Left ventricle myocardium inferior (tissue), 1 donor: ENCODE data around the gene COA1. TPM values are rescaled to one million over a fixed set of nuclear protein-coding genes. Genes with fewer than 3 reads are reported as not detected.

Source experiments
- DNase-seq: peaks from one replicate; pipeline ENCODE4 v3.0.0-alpha.2; 2020
- H3K27ac ChIP-seq: fragments of 200-600 bp; replicated peaks from 2 replicates; pipeline ENCODE4 v1.8.0; 2021
- H3K27me3 ChIP-seq: fragments of 200-600 bp; 2 replicates; pipeline ENCODE4 v1.8.0; 2021; ENCODE audit warnings: low read depth
- H3K36me3 ChIP-seq: fragments of 200-600 bp; 2 replicates; pipeline ENCODE4 v1.8.0; 2021
- H3K4me1 ChIP-seq: fragments of 200-600 bp; 2 replicates; pipeline ENCODE4 v1.8.0; 2021
- H3K4me3 ChIP-seq: fragments of 200-600 bp; 2 replicates; pipeline ENCODE4 v1.8.0; 2021; ENCODE audit warnings: mild to moderate bottlenecking, moderate library complexity
- H3K9me3 ChIP-seq: fragments of 200-600 bp; replicated peaks from 2 replicates; pipeline ENCODE4 v1.8.0; 2021
- intact Hi-C: fragments of 100-400 bp; cut with micrococcal nuclease; formaldehyde crosslinking; loops from one replicate; pipeline ENCODE4 v1.11.0; 2022
- total RNA-seq: library from RNA; stranded (reverse); fragmentation: NEBNext Ultra II Directional; extraction: Animal tissue kit (Norgen Biotek cat#: 25700); gene quantifications from one replicate; pipeline ENCODE4 v1.2.1, GENCODE V29; 2021
- TF ChIP-seq, protein P1 (sequence below): fragments of 200-600 bp; IDR thresholded peaks from 2 replicates; pipeline ENCODE4 v1.8.0; 2021; ENCODE audit warnings: antibody characterized with exemption, mild to moderate bottlenecking, borderline replicate concordance
- donor health status: DM: no; HTN: yes; CAD: no; lungs with severe emphysema.

COA1 gene
- total RNA-seq, 1 donor from 2014 or later: 76.5 TPM

DNA sequence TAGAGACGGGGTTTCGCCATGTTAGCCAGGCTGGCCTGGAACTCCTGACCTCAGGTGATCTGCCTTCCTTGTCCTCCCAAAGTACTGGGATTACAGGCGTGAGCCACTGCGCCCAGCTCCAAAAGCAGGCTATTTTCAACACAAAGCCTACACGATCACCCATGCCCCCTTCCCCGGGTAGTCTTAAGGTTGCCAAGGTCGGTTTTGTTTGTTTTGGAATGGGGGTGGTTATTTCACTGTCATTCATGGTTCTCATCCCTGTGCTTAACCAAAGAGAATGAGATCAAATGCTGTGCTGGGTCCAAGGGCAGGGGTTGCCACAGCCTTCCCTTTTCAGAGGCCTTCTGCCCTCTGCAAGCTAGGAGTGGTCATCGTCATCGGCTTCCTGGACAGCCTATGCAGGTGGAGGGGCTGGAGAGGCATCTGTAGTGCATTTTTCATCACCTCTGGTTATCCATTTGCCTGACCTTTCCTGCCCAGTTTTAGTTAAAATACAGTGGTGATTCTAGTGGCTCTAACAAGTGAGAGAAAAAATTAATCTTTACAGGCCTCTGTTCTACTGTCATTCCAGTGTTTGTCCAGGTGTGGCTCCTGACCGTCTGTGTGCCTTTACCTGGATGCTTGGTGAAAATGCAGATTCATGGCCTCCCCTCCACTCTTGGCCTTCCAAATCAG is 40.6 kb upstream of the COA1 start:
- Histone ChIP-seq H3K27ac (no peak overlapping the region), H3K36me3 (peaks cover 21% of the 10 kb centered on the region), H3K4me3 (no peak overlapping the region), H3K9me3 (peaks cover 6% of the 10 kb centered on the region), H3K27me3 (no peaks in the 10 kb centered on the region), H3K4me1 (peaks cover 9% of the 10 kb centered on the region)
- intact Hi-C loops: no loop called here
- no peak for DNase-seq
- TF ChIP-seq, protein P1, sequence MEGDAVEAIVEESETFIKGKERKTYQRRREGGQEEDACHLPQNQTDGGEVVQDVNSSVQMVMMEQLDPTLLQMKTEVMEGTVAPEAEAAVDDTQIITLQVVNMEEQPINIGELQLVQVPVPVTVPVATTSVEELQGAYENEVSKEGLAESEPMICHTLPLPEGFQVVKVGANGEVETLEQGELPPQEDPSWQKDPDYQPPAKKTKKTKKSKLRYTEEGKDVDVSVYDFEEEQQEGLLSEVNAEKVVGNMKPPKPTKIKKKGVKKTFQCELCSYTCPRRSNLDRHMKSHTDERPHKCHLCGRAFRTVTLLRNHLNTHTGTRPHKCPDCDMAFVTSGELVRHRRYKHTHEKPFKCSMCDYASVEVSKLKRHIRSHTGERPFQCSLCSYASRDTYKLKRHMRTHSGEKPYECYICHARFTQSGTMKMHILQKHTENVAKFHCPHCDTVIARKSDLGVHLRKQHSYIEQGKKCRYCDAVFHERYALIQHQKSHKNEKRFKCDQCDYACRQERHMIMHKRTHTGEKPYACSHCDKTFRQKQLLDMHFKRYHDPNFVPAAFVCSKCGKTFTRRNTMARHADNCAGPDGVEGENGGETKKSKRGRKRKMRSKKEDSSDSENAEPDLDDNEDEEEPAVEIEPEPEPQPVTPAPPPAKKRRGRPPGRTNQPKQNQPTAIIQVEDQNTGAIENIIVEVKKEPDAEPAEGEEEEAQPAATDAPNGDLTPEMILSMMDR: no peak

DNA sequence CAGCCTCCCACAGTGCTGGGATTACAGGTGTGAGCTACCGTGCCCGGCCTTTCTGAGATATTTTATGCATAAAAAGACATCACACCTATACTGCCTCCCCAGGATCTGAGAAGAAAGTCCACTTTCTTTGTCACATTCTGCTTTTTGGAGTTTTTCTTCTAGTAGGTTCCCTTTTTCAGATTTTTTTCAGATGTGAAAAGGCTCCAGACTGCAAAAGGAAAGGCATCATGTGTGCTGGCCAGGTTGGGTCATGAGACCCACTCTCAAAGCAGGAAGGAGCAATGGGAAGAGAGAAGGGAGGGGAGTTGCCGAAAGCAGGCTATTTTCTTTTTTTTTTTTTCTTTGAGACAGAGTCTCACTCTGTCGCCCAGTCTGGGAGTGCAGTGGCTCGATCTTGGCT is 40.0 kb upstream of the COA1 start:
- intact Hi-C loops: no loop called here
- H3K27ac ChIP-seq: no peak overlapping the region
- peaks cover under 1% of the 10 kb centered on the region for H3K9me3 ChIP-seq
- DNase-seq: no peak
- H3K4me1 ChIP-seq: peaks cover 15% of the 10 kb centered on the region
- H3K36me3 ChIP-seq: peaks cover 21% of the 10 kb centered on the region
- no peaks in the 10 kb centered on the region for H3K27me3 ChIP-seq
- H3K4me3 ChIP-seq: no peak overlapping the region
- TF ChIP-seq, protein P1: no peak

DNA sequence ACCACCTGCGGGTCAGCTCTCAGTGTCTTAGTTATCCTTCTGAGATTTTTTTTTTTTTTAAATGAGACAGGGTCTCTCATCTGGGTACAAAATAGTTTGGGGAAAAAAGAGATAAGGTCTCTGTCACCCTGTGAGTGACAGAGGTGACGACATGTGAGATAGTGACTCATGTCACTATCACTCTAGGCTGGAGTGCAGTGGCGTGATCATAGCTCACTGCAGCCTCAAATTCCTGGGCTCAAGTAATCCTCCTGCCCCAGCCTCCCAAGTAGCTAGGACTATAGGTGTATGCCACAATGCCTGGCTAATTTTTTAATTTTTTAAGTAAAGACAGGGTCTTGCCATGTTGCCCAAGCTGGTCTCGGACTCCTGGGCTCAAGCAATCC is 39.6 kb upstream of the COA1 start:
- Histone ChIP-seq H3K36me3 (peaks cover 21% of the 10 kb centered on the region), H3K27me3 (no peaks in the 10 kb centered on the region), H3K4me1 (peaks cover 17% of the 10 kb centered on the region), H3K4me3 (no peak overlapping the region), H3K27ac (no peak overlapping the region), H3K9me3 (no peaks in the 10 kb centered on the region)
- no peak for DNase-seq
- TF ChIP-seq, protein P1: no peak
- intact Hi-C loops: no loop called here

DNA sequence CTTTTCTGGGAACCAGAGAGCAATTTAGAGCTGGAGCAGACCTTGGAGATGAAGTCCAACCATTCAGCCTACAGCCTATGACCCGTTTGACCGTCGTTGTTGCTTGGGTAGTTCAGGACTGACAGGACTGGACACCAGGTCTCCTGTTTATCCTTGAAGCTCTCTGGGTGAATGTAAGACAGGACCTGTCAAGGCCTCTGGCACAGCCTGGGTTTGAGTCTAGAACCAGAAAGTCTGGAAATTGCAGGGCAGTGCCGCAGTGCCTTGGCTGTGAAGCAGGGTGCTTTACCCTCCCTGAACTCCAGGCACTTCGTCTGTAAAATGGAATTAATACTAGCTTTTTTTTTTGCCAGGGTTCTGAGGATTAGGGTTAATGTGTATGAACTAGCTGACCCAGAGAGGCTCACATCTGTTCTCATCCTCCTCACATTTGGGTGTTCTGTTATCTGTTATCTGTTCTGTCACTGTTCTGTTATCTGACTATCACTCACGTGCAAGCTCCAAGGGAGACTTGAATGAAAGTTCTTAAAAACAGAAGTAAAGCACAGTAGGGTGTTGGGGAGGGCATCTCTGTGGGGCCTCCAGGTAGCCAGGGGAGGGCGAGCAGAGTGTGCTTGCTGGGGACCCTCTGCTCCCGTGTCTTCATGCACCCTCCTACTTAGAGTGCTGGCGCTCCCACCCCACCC is 39.0 kb upstream of the COA1 start:
- Histone ChIP-seq H3K9me3 (no peaks in the 10 kb centered on the region), H3K27ac (no peak overlapping the region), H3K4me1 (peaks cover 17% of the 10 kb centered on the region), H3K4me3 (no peak overlapping the region), H3K36me3 (peaks cover 21% of the 10 kb centered on the region), H3K27me3 (no peaks in the 10 kb centered on the region)
- no peak for DNase-seq
- intact Hi-C loops: no loop called here
- TF ChIP-seq, protein P1: no peak

DNA sequence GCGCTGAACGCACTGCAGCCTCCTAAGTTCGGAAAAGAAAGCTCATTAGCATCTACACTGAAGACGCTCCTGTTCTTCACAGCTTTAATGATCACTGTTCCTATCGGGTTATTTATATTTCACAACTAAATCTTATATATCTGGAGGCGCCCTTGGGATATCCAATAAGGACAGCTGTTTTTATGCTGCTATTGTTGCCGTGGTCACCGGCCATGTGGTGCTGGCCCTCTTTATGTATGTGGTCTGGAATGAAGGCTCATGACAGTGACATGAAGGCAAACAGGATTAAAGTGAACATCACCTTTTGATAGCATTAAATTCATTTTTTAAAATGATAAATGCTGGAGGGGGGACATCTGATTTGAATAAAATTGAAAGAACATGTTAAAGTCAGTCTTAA is 38.0 kb upstream of the COA1 start:
- Histone ChIP-seq H3K27ac (no peak overlapping the region), H3K4me1 (peaks cover 17% of the 10 kb centered on the region), H3K36me3 (peaks cover 13% of the 10 kb centered on the region), H3K9me3 (no peaks in the 10 kb centered on the region), H3K4me3 (no peak overlapping the region), H3K27me3 (no peaks in the 10 kb centered on the region)
- intact Hi-C loops: no loop called here
- no peak for DNase-seq
- TF ChIP-seq, protein P1: no peak
